GM12891 (cell line): ENCODE data around the gene NEMP2.

Experiments
- PAX5 ChIP-seq: IDR thresholded peaks from 2 replicates; pipeline ENCODE4 v1.6.1; 2011; ENCODE audit warnings: low read length, moderate library complexity, mild to moderate bottlenecking; ENCODE audit not compliant: insufficient read depth, severe bottlenecking
- TAF1 ChIP-seq: IDR thresholded peaks from 2 replicates; pipeline ENCODE4 v1.6.1; 2011; ENCODE audit warnings: low read depth, low read length, control low read depth

DNA sequence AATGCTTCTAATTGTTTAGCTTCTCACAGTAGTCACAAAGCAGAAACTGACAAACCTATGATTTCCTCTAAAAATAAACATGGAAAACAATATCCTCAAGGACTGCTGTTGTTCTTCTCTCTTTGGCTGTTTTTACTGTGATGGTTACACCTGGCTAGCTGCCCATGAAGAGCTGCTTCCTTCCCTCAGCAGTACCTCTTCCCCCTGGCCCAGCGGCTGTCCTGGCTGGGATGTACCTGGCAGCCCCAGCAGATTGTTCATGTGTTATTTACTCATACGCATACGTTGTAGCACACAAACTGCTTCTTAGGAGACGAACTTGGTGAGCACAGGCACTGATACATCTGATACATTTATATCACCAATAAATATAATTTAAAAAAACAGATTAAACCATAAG, 27.4 kb downstream of the NEMP2 start:
- no peak for TF ChIP-seq PAX5
- TF ChIP-seq TAF1, result no peak
